Measurements from ENCODE around the gene MICALL1.
"Not testable (repeated sequence)": the region's sequence is repeated elsewhere in the genome, so short reads cannot be mapped to it uniquely, and the experiment has no call there.

MICALL1 gene

DNA sequence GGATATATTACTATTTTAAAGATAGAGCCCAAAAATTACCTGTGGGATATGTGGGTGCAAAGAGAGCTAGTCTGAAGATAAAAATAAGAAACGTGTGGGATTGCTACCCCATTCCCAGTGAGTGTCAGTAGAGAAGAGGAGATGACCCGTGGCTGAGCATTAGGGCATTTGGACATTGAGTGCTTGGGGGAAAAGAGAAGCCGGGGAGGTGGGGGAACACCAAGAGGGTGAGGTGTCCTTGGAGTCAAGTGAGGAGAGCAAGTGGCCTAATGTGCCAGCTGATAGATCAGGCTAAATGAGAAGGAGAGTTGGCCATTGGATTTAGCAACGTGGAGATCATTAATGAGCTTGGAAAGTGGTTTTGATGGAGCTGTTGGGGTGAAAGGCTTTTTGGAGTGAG is 48.6 kb downstream of the MICALL1 start:
- TF ChIP-seq ZFX (IDR thresholded peaks at IDR 0.05) = no peak
- TF ChIP-seq, protein P1, sequence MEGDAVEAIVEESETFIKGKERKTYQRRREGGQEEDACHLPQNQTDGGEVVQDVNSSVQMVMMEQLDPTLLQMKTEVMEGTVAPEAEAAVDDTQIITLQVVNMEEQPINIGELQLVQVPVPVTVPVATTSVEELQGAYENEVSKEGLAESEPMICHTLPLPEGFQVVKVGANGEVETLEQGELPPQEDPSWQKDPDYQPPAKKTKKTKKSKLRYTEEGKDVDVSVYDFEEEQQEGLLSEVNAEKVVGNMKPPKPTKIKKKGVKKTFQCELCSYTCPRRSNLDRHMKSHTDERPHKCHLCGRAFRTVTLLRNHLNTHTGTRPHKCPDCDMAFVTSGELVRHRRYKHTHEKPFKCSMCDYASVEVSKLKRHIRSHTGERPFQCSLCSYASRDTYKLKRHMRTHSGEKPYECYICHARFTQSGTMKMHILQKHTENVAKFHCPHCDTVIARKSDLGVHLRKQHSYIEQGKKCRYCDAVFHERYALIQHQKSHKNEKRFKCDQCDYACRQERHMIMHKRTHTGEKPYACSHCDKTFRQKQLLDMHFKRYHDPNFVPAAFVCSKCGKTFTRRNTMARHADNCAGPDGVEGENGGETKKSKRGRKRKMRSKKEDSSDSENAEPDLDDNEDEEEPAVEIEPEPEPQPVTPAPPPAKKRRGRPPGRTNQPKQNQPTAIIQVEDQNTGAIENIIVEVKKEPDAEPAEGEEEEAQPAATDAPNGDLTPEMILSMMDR (conservative IDR thresholded peaks at IDR 0.05) = no peak
- no peak overlapping the region; the same call in 1 of the 2 replicates for H3K27ac ChIP-seq

DNA sequence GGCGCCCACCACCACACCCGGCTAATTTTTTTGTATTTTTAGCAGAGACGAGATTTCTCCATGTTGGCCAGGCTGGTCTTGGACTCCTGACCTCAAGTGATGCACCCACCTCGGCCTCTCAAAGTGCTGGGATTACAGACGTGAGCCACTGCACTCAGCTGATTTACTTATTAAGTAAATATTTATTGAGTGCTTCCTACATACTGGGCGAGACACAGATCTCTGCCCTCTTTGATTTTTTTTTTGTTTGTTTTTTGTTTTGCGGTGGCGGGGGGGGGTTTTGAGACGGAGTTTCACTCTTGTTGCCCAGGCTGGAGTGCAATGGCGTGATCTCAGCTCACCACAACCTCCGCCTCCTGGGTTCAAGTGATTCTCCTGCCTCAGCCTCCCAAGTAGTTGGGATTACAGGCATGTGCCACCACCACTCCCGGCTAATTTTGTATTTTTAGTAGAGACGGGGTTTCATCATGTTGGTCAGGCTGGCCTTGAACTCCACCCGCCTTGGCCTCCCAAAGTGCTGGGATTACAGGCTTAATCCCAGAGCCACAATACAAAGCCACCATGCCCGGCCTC is 49.8 kb downstream of the MICALL1 start:
- H3K27ac ChIP-seq = not testable (repeated sequence)

DNA sequence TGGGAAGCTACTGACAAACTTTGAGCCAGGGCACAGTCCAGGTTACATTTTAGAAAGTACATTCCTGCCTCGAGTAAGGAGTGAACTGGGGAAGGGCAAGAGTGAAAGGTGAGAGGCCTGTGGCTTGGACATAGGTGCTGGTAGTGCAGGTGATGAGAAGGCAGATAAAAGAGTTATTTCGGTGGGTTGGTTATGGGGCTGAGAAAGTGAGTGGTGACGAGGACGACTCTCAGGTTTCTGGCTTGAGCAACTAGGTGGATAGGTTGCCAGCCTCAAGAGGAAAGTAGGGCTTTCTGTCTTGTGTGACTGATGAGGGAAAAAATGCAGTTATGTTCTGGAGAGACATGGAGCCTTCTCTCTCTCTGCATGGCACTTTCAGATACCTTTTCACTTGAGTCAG is 51.1 kb downstream of the MICALL1 start:
- no peak overlapping the region for H3K27ac ChIP-seq
- TF ChIP-seq ZFX (IDR thresholded peaks at IDR 0.05) = no peak
- TF ChIP-seq, protein P1 (conservative IDR thresholded peaks at IDR 0.05) = no peak

DNA sequence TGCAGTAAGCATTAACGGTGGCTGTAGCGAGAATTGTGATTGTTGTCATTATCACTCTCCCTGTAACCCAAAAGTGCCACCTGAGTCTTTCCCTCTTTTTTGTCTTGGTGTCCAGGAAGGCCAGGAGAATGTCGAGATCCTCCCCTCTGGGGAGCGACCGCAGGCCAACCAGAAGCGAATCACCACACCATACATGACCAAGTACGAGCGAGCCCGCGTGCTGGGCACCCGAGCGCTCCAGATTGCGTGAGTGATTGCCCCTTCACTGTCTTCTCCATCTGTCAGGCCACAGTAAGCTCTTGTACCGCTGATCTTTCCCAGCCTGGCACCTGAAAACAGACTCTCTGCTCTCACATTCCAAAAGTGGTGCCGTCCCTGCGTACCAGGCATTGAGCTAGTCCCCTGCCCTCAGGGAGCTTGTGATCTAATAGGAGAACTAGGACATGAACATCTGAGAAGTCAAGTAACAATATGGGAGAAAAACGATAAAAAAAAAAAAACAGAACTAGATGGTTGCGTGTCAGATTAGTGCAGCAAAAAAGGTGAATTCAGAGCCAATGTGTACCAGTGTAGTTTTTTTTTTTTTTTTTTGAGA is 53.2 kb downstream of the MICALL1 start:
- H3K27ac ChIP-seq = no peak overlapping the region
- TF ChIP-seq, protein P1 (conservative IDR thresholded peaks at IDR 0.05) = no peak
- no peak for TF ChIP-seq ZFX (IDR thresholded peaks at IDR 0.05)

DNA sequence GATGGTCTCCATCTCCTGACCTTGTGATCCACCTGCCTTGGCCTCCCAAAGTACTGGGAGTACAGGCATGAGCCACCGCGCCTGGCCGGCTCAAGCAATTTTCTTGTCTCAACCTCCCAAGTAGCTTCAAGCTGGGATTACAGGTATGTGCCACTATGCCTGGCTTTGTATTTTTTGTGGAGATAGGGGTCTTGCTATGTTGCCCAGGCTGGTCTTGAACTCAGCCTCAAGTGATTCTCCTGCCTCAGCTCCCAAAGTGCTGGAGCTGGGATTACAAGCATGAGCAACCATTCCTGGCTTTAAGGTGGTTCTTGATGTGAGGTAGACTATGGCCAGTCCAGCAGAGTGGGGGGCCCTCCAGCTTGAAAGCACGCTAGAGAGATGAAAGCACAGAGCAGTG is 55.0 kb downstream of the MICALL1 start:
- H3K27ac ChIP-seq = no peak overlapping the region
- TF ChIP-seq ZFX (IDR thresholded peaks at IDR 0.05) = no peak
- TF ChIP-seq, protein P1 (conservative IDR thresholded peaks at IDR 0.05) = no peak

DNA sequence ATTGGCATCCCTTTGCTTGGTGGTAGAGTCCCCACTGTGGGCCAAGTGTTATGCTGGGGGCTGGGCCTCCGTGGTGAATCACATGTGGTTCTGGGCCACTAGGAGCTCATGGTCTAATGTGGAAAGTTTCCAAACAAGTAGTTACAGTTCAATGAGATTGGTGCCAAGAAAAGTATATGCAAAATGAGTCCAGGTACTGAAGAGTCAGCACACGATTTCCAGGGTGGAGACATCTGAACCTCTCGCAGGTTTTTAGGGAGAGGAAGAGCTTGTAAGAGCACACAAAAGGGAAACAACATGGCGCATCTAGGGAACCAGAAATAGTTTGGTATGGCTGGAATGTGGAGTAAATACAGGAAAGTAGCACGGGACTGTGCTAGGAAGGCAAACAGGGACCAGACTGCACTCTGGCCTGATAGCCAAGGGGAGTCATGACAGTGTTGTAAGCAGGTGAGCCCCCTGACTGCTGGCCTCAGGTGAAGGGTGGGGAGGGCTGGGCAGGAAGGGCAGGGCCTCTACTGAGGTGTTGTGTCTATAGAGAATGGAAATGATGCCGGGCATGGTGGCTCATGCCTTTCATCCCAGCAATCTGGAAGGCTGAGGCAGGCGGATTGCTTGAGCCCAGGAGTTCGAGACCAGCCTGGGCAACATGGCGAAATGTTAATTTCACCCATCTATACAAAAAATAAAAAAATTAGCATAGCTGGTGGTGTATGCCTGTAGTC is 60.0 kb downstream of the MICALL1 start:
- TF ChIP-seq, protein P1 (conservative IDR thresholded peaks at IDR 0.05) = no peak
- H3K27ac ChIP-seq = no peak overlapping the region

DNA sequence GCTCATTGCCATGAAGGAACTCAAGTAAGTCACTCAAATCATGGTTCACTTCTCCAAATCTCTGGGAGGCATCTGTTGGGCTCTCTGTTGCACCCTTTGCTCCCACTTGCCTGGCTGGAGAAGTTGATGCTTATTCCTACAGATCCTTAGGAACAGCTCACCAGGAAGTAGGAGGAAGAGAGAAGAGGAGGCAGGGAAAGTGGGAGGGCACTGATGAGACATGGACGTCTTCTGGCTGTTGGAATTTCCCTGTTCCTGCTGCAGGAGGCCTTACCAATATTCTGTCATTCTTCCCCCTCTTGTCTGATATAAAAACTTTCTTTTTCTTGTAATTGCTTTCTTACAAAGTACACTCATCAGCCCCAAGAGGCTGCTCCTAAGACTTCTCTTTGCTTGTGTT is 61.0 kb downstream of the MICALL1 start:
- TF ChIP-seq, protein P1 (conservative IDR thresholded peaks at IDR 0.05) = no peak
- TF ChIP-seq ZFX (IDR thresholded peaks at IDR 0.05) = no peak
- H3K27ac ChIP-seq = no peak overlapping the region
